Kidney (tissue), 14 donors: Measurements from ENCODE around the gene KCNT1. TPM values are rescaled to one million over a fixed set of nuclear protein-coding genes. Genes with fewer than 3 reads are reported as not detected.

Source experiments
- DNase-seq, 5 donors: peaks; one replicate each; pipeline ENCODE4 v3.0.0-alpha.2; 2013 to 2020
- FAIRE-seq: peaks from 2 replicates; lab custom pipeline; 2012; peaks lifted over from hg19 to GRCh38; lab: Jason Lieb, UNC
- H3K27ac ChIP-seq, 2 donors: one replicate each; pipeline ENCODE4 v1.7.0; 2013; ENCODE audit warnings: low read depth in 2 of 2, low read length in 2 of 2, inconsistent platforms in 1 of 2
- H3K27me3 ChIP-seq: one replicate; pipeline ENCODE4 v1.7.1; 2013; ENCODE audit warnings: low read length, inconsistent platforms; ENCODE audit not compliant: control insufficient read depth, insufficient read depth
- H3K36me3 ChIP-seq, 3 donors: one replicate each; pipeline versions ENCODE4 v1.7.0 to v1.7.1; 2013; ENCODE audit warnings: low read length in 3 of 3, control low read depth in 1 of 3, inconsistent platforms in 1 of 3; ENCODE audit not compliant: insufficient read depth in 3 of 3, control insufficient read depth in 2 of 3
- H3K4me1 ChIP-seq, 3 donors: one replicate each; pipeline versions ENCODE4 v1.7.0 to v1.7.1; 2013; ENCODE audit warnings: low read length in 3 of 3, inconsistent platforms in 1 of 3, low read depth in 1 of 3; ENCODE audit not compliant: control insufficient read depth in 2 of 3, insufficient read depth in 2 of 3
- H3K4me3 ChIP-seq, 3 donors: one replicate each; pipeline versions ENCODE4 v1.7.0 to v1.8.1; 2013; ENCODE audit warnings: low read length in 3 of 3, control low read depth in 1 of 3, inconsistent platforms in 1 of 3
- H3K9ac ChIP-seq, 3 donors: one replicate each; pipeline versions ENCODE4 v1.7.0 to v1.7.1; 2013; ENCODE audit warnings: low read length in 3 of 3, control low read depth in 1 of 3, inconsistent platforms in 1 of 3
- H3K9me3 ChIP-seq, 3 donors: one replicate each; pipeline versions ENCODE4 v1.7.0 to v1.7.1; 2013; ENCODE audit warnings: low read length in 3 of 3, control low read depth in 1 of 3, inconsistent platforms in 1 of 3; ENCODE audit not compliant: control insufficient read depth in 2 of 3, insufficient read depth in 1 of 3
- CTCF ChIP-seq: IDR thresholded peaks from 3 replicates; pipeline ENCODE4 v1.5.1; 2012; ENCODE audit warnings: mild to moderate bottlenecking, moderate library complexity, borderline replicate concordance; ENCODE audit not compliant: insufficient read depth; ENCODE audit errors: extremely low read depth
- intact Hi-C: fragments of 100-400 bp; cut with DNase I; formaldehyde crosslinking; loops from one replicate; pipeline ENCODE4 v1.11.1; 2022
- polyA plus RNA-seq: library from polyadenylated mRNA; stranded (reverse); fragments of 350-450 nt; fragmentation: Illumina TruSeq; extraction: RNeasy Lipid Tissue Mini Kit (QIAGEN cat#74804); gene quantifications from one replicate; pipeline ENCODE4 v1.2.3, GENCODE V29; 2014; ENCODE audit warnings: low read depth, low replicate concordance; ENCODE audit not compliant: insufficient read depth
- total RNA-seq: library from RNA; stranded (reverse); fragmentation: NEBNext Ultra II Directional; extraction: Animal tissue kit (Norgen Biotek cat#: 25700); gene quantifications from one replicate; pipeline ENCODE4 v1.2.1, GENCODE V29; 2021
- donor health status: control.
- donor health status: control.
- donor health status: control.
- donor health status: control.
- donor health status: control.
- donor health status: DM: yes; HTN: yes; CAD: no.
- donor health status: Normal renal cell carcinoma (clear cell type).

Gene KCNT1
- total and polyA plus RNA-seq, 2 donors from 2014 or later = 0.15 TPM; not detected in 1

GRCh38 chr9:135739271-135740220 lies 37.6 kb downstream of the KCNT1 start:
- Histone ChIP-seq H3K27me3 (no peaks in the 10 kb centered on the region), H3K9ac (no peak overlapping the region)
- no peak for FAIRE-seq

GRCh38 chr9:135741276-135742219 lies 39.6 kb downstream of the KCNT1 start:
- Histone ChIP-seq H3K9ac (no peak overlapping the region), H3K27ac (no peak overlapping the region), H3K9me3 (no peaks in the 10 kb centered on the region), H3K36me3 (no peaks in the 10 kb centered on the region), H3K27me3 (no peaks in the 10 kb centered on the region), H3K4me3 (no peak overlapping the region), H3K4me1 (no peaks in the 10 kb centered on the region)
- intact Hi-C loops = no loop called here
- DNase-seq (no peak), FAIRE-seq (no peak)
- TF ChIP-seq CTCF = no peak

More at GRCh38 chr9:135739271-135740220, 37.6 kb downstream of the KCNT1 start:
- Histone ChIP-seq H3K36me3 (no peaks in the 10 kb centered on the region), H3K4me3 (no peak overlapping the region), H3K27ac (no peak overlapping the region), H3K4me1 (no peaks in the 10 kb centered on the region), H3K9me3 (no peaks in the 10 kb centered on the region)
- TF ChIP-seq CTCF = no peak
- intact Hi-C loops = no loop called here
- no peak for DNase-seq

GRCh38 chr9:135743021-135743420 lies 41.0 kb downstream of the KCNT1 start:
- H3K4me1 ChIP-seq = no peaks in the 10 kb centered on the region
- no peaks in the 10 kb centered on the region for H3K36me3 ChIP-seq
- H3K27me3 ChIP-seq = no peaks in the 10 kb centered on the region
- H3K27ac ChIP-seq = no peak overlapping the region
- H3K9me3 ChIP-seq = no peaks in the 10 kb centered on the region
- FAIRE-seq (no peak), DNase-seq (no peak)
- intact Hi-C loops = no loop called here
- no peak overlapping the region for H3K9ac ChIP-seq
- H3K4me3 ChIP-seq = no peak overlapping the region
- TF ChIP-seq CTCF = no peak
